Stimulated activated CD4-positive, alpha-beta T cell treated with anti-CD3 and anti-CD28 coated beads, TNF-alpha, amount 100 ng/mL, for 24 hours (primary cell): ENCODE measurements around the gene CALR3.
"Not testable (repeated sequence)": the region's sequence is repeated elsewhere in the genome, so short reads cannot be mapped to it uniquely, and the experiment has no call there.

ENCODE experiments used
- DNase-seq, 3 experiments: peaks; one replicate each; pipeline ENCODE4 v3.0.0-alpha.2; 2020; ENCODE audit warnings: low read depth in 3 of 3

CALR3 gene

GRCh38 chr19:16495982-16496612 is at the start of gene CALR3, which contains the start of gene C19orf44:
CALR3 (minus strand) TSS chr19:16496167; CDS start chr19:16496129, 38 bp downstream.
C19orf44 (plus strand) TSS chr19:16496394; CDS start chr19:16500793, 4,399 bp downstream.
- DNase-seq, result peak; percentile 92 to 98 (median 95)

GRCh38 chr19:16544473-16545231 is 48.7 kb upstream of the CALR3 start:
- no peak for DNase-seq

- not testable (repeated sequence) for DNase-seq
These were observed 47.8 kb upstream of the CALR3 start for GRCh38 chr19:16543734-16544133.

- DNase-seq, result no peak
These were observed 47.0 kb upstream of the CALR3 start for GRCh38 chr19:16542910-16543472.

GRCh38 chr19:16542045-16542909 is 46.3 kb upstream of the CALR3 start, which contains the start of gene CHERP:
CHERP (minus strand) TSS chr19:16542437; CDS start chr19:16542378, 59 bp downstream.
- peak; percentile 87 to 92 (median 89) for DNase-seq

GRCh38 chr19:16541526-16542044 is 45.6 kb upstream of the CALR3 start:
- DNase-seq, result no peak

GRCh38 chr19:16540948-16541347 is 45.0 kb upstream of the CALR3 start:
- DNase-seq, result no peak

- no peak for DNase-seq
These were observed 41.1 kb upstream of the CALR3 start for GRCh38 chr19:16537111-16537510.

GRCh38 chr19:16536130-16536529 is 40.2 kb upstream of the CALR3 start:
- DNase-seq, result no peak

GRCh38 chr19:16535381-16535780 is 39.4 kb upstream of the CALR3 start:
- no peak for DNase-seq

- DNase-seq, result no peak
These were observed 36.7 kb upstream of the CALR3 start for GRCh38 chr19:16532440-16533234.

GRCh38 chr19:16531380-16531669 is 35.4 kb upstream of the CALR3 start:
- DNase-seq, result no peak

- DNase-seq, result no peak
These were observed 34.8 kb upstream of the CALR3 start for GRCh38 chr19:16530540-16531379.

- no peak for DNase-seq
These were observed 33.6 kb upstream of the CALR3 start for GRCh38 chr19:16529466-16530144.

- DNase-seq, result peak in 2 of 3 experiments; percentile 22 to 30
These were observed 32.1 kb upstream of the CALR3 start for GRCh38 chr19:16527971-16528521.

GRCh38 chr19:16527334-16527935 is 31.5 kb upstream of the CALR3 start:
- no peak for DNase-seq

GRCh38 chr19:16525751-16526481 is 29.9 kb upstream of the CALR3 start:
- DNase-seq, result no peak
